Measurements from ENCODE around the gene RPL18.

GRCh38 chr19:48611872-48612271, 7.1 kb downstream of the RPL18 start:
- TF ChIP-seq, protein P1, sequence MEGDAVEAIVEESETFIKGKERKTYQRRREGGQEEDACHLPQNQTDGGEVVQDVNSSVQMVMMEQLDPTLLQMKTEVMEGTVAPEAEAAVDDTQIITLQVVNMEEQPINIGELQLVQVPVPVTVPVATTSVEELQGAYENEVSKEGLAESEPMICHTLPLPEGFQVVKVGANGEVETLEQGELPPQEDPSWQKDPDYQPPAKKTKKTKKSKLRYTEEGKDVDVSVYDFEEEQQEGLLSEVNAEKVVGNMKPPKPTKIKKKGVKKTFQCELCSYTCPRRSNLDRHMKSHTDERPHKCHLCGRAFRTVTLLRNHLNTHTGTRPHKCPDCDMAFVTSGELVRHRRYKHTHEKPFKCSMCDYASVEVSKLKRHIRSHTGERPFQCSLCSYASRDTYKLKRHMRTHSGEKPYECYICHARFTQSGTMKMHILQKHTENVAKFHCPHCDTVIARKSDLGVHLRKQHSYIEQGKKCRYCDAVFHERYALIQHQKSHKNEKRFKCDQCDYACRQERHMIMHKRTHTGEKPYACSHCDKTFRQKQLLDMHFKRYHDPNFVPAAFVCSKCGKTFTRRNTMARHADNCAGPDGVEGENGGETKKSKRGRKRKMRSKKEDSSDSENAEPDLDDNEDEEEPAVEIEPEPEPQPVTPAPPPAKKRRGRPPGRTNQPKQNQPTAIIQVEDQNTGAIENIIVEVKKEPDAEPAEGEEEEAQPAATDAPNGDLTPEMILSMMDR (conservative IDR thresholded peaks at IDR 0.05) = no peak
- no peak for TF ChIP-seq ZFX (IDR thresholded peaks at IDR 0.05)

All from C4-2B (cell line).